NT2/D1 (cell line): Measurements from ENCODE around the gene FHOD3.

ENCODE experiments used
- YY1 ChIP-seq: IDR thresholded peaks from 2 replicates; pipeline ENCODE4 v1.6.1; 2011; ENCODE audit not compliant: insufficient read length, insufficient read depth
- ZNF274 ChIP-seq: IDR thresholded peaks from 2 replicates; pipeline ENCODE4 v1.6.1; 2011; ENCODE audit warnings: mild to moderate bottlenecking, low read depth, low read length

DNA sequence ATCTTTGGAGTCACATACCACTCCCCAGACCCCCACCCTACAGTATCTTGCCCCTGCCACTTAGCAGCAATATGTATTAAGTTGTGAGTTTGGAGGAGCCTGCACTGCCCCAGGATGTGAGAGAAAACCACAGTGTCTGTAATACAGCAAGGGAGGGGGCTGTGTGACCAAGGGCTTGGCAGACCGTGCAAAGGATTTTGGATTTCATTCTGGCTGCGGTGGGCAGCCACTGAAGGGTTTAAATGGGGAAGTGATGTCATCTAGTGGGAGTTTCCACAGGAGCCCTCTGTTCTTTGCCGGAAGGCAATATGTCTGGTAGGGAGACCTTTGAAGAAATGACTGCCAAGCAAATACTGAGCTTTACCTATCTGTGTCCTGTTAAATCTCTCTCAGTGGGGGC is 202.4 kb downstream of the FHOD3 start:
- TF ChIP-seq ZNF274 (no peak), YY1 (no peak)
